ENCODE measurements around the gene TNKS2.
"Not testable (repeated sequence)": the region's sequence is repeated elsewhere in the genome, so short reads cannot be mapped to it uniquely, and the experiment has no call there.

The TNKS2 gene

GRCh38 chr10:91803386-91804125, 5.3 kb downstream of the TNKS2 start:
- intact Hi-C loops (cut with DNase I; ENCODE audit: low total_unique reads) = loop anchor here (5.0 kb wide), 1 partner anchor 106 kb away; no protein-coding TSS in a partner anchor
- Histone ChIP-seq H3K4me1 (peaks cover 0 to 56% (median 29%) of the 10 kb centered on the region in 4 donors), H3K27ac (no peak overlapping the region), H3K9me3 (no peaks in the 10 kb centered on the region), H3K27me3 (no peaks in the 10 kb centered on the region), H3K36me3 (peaks cover 0 to 15% (median 10%) of the 10 kb centered on the region in 3 donors), H3K4me3 (no peak overlapping the region)
- no peak for DNase-seq
- TF ChIP-seq, protein P1, sequence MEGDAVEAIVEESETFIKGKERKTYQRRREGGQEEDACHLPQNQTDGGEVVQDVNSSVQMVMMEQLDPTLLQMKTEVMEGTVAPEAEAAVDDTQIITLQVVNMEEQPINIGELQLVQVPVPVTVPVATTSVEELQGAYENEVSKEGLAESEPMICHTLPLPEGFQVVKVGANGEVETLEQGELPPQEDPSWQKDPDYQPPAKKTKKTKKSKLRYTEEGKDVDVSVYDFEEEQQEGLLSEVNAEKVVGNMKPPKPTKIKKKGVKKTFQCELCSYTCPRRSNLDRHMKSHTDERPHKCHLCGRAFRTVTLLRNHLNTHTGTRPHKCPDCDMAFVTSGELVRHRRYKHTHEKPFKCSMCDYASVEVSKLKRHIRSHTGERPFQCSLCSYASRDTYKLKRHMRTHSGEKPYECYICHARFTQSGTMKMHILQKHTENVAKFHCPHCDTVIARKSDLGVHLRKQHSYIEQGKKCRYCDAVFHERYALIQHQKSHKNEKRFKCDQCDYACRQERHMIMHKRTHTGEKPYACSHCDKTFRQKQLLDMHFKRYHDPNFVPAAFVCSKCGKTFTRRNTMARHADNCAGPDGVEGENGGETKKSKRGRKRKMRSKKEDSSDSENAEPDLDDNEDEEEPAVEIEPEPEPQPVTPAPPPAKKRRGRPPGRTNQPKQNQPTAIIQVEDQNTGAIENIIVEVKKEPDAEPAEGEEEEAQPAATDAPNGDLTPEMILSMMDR (IDR thresholded peaks at IDR 0.05) = no peak

DNA sequence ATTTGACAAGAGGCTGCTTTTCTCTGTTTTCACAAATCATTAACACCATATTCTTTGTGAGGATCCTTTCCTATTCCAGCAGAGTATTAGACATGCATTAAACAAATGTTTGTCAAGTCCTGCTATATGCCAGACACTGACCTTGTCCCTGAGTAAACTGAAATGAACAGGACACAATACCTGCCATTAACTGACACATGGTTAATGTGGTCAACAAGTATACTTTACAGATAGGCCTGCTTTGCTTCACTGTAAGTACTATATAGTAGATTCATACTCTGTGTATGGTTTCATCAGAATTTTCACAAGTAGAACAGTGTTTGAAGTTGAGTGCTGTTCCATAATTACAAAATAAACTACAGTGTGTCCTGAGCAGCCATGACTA, 5.9 kb downstream of the TNKS2 start:
- Histone ChIP-seq H3K9me3 (no peaks in the 10 kb centered on the region), H3K27ac (no peak overlapping the region), H3K27me3 (no peaks in the 10 kb centered on the region), H3K36me3 (peaks cover 0 to 15% (median 10%) of the 10 kb centered on the region in 3 donors), H3K4me1 (peaks cover 0 to 56% (median 29%) of the 10 kb centered on the region in 4 donors), H3K4me3 (no peak overlapping the region)
- intact Hi-C loops (cut with DNase I; ENCODE audit: low total_unique reads) = loop anchor here (5.0 kb wide), 1 partner anchor 107 kb away; no protein-coding TSS in a partner anchor
- no peak for DNase-seq
- TF ChIP-seq, protein P1 (IDR thresholded peaks at IDR 0.05) = no peak

GRCh38 chr10:91805110-91805838, 7.0 kb downstream of the TNKS2 start:
- TF ChIP-seq, protein P1 (IDR thresholded peaks at IDR 0.05) = no peak
- intact Hi-C loops (cut with DNase I; ENCODE audit: low total_unique reads) = no loop called here

GRCh38 chr10:91807264-91807663, 9.0 kb downstream of the TNKS2 start:
- H3K27me3 ChIP-seq; H3K27ac ChIP-seq; intact Hi-C loops (cut with DNase I; ENCODE audit: low total_unique reads): not testable (repeated sequence)

More at GRCh38 chr10:91805110-91805838, 7.0 kb downstream of the TNKS2 start:
- H3K36me3 ChIP-seq = peaks cover 0 to 15% (median 10%) of the 10 kb centered on the region in 3 donors
- DNase-seq = no peak
- H3K27ac ChIP-seq = no peak overlapping the region
- H3K9me3 ChIP-seq = no peaks in the 10 kb centered on the region
- peaks cover 0 to 48% (median 21%) of the 10 kb centered on the region in 4 donors for H3K4me1 ChIP-seq
- H3K4me3 ChIP-seq = no peak overlapping the region
- no peaks in the 10 kb centered on the region for H3K27me3 ChIP-seq

DNA sequence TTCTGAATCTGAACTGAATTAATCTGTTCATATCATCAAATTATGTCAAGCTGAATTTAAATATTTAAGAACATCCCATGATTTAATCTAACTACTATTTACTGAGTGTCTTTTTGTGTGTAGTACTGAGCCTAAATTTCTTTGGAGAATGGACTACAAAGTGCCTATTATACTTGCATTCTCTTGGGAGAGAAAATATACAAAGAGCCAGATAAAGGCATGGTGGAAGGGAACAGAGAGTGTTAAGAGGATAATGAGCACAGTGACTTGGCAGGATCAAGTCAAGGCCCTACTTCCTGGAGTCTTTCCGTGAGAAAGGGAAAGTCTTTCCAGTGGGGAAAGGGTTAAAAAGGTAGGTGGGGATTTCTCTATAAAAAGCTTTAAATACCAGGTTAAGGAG, 15.0 kb downstream of the TNKS2 start:
- TF ChIP-seq, protein P1 (IDR thresholded peaks at IDR 0.05) = no peak
- DNase-seq = no peak
- peaks cover 31 to 46% (median 35%) of the 10 kb centered on the region in 3 donors for H3K36me3 ChIP-seq
- H3K4me1 ChIP-seq = peaks cover 0 to 5% (median 1%) of the 10 kb centered on the region in 4 donors
- intact Hi-C loops (cut with DNase I; ENCODE audit: low total_unique reads) = no loop called here
- H3K4me3 ChIP-seq = no peak overlapping the region
- H3K27me3 ChIP-seq = no peaks in the 10 kb centered on the region
- no peaks in the 10 kb centered on the region for H3K9me3 ChIP-seq
- H3K27ac ChIP-seq = no peak overlapping the region

More at GRCh38 chr10:91807264-91807663, 9.0 kb downstream of the TNKS2 start:
- DNase-seq, H3K4me3 ChIP-seq, H3K9me3 ChIP-seq: not testable (repeated sequence)
- H3K4me1 ChIP-seq = peaks cover 0 to 34% (median 12%) of the 10 kb centered on the region in 4 donors
- peaks cover 0 to 15% (median 10%) of the 10 kb centered on the region in 3 donors for H3K36me3 ChIP-seq

- Histone ChIP-seq H3K27ac (no peak overlapping the region), H3K27me3 (no peaks in the 10 kb centered on the region), H3K36me3 (peaks cover 54 to 82% (median 67%) of the 10 kb centered on the region in 3 donors), H3K4me1 (no peaks in the 10 kb centered on the region), H3K4me3 (no peak overlapping the region), H3K9me3 (no peaks in the 10 kb centered on the region)
- intact Hi-C loops (cut with DNase I; ENCODE audit: low total_unique reads) = no loop called here
- TF ChIP-seq, protein P1 (IDR thresholded peaks at IDR 0.05) = no peak
- no peak for DNase-seq
Measured at GRCh38 chr10:91816981-91817380, 18.8 kb downstream of the TNKS2 start.

Data from tibial artery (tissue), 4 donors.